Right renal pelvis (tissue), 4 donors: Measurements from ENCODE around the gene LMO1. TPM values are rescaled to one million over a fixed set of nuclear protein-coding genes. Genes with fewer than 3 reads are reported as not detected.

Experiments
- DNase-seq, 4 donors: peaks; one replicate each; pipeline ENCODE4 v3.0.0-alpha.2; 2013; ENCODE audit warnings: low read depth in 4 of 4, low spot score in 3 of 4, missing footprints in 1 of 4
- polyA plus RNA-seq, 4 donors: library from polyadenylated mRNA; unstranded; fragments of 120-200 nt; gene quantifications; one replicate each; pipeline ENCODE4 v1.2.1, GENCODE V29; 2013; ENCODE audit not compliant: insufficient read length in 4 of 4

LMO1 gene
- polyA plus RNA-seq, 4 donors: 0.19 to 0.78 (median 0.59) TPM

GRCh38 chr11:8177136-8177535 lies 86.5 kb downstream of the LMO1 start:
- DNase-seq: no peak

Other genes with a start within 250 kb of the LMO1 start
- gene TUB, start 182.7 kb downstream of the LMO1 start, polyA plus RNA-seq: 10 to 100 TPM; 22.2 to 24.6 (median 23.5) TPM
- gene RIC3, start 94.9 kb downstream of the LMO1 start, polyA plus RNA-seq: 10 to 100 TPM; 10.7 to 18.7 (median 13.3) TPM